ENCODE measurements around the gene OXA1L. TPM values are rescaled to one million over a fixed set of nuclear protein-coding genes. Genes with fewer than 3 reads are reported as not detected.

Gene OXA1L
- total and polyA plus RNA-seq, 2 of the 13 experiments (the other 11 are each of a cell fraction or from before 2014, with no cell fraction given), result 230 to 589 TPM

- TF ChIP-seq ZGPAT (CRISPR knock-in tag; IDR thresholded peaks at IDR 0.05) (peak; percentile 44; the same call in 1 of the 2 replicates), NFE2L2 (IDR thresholded peaks at IDR 0.05; ENCODE audit: low read length) (0 out of 2 replicates have a peak, but pooled peaks have one; percentile 2), GATAD2A (CRISPR knock-in tag; IDR thresholded peaks at IDR 0.05) (peak; percentile 53), KIAA2018 (CRISPR knock-in tag; IDR thresholded peaks at IDR 0.05; ENCODE audit: borderline replicate concordance) (0 out of 2 replicates have a peak, but pooled peaks have one; percentile 69), NCOA1 (CRISPR knock-in tag; IDR thresholded peaks at IDR 0.05) (no peak), FOXP4 (CRISPR knock-in tag; IDR thresholded peaks at IDR 0.05) (peak; percentile 58), IRF2 (CRISPR knock-in tag; IDR thresholded peaks at IDR 0.05) (peak; percentile 22; the same call in 1 of the 2 replicates), LCORL (IDR thresholded peaks at IDR 0.05) (peak; percentile 14; the same call in 1 of the 2 replicates), LCORL (CRISPR knock-in tag; IDR thresholded peaks at IDR 0.05) (peak; percentile 92), ZBTB42 (CRISPR knock-in tag; IDR thresholded peaks at IDR 0.05) (0 out of 2 replicates have a peak, but pooled peaks have one; percentile 72), AHR (CRISPR knock-in tag; IDR thresholded peaks at IDR 0.05) (no peak), AKNA (CRISPR knock-in tag; IDR thresholded peaks at IDR 0.05; ENCODE audit: borderline replicate concordance) (no peak)
Measured at GRCh38 chr14:22819151-22819988, 52.9 kb downstream of the OXA1L start (continued).

All from HepG2 (cell line).